Neuron (in vitro differentiated cells): ENCODE results near the gene SH3BP4.

Experiments
- H2AFZ ChIP-seq: one replicate; pipeline ENCODE4 v1.6.1; 2013; ENCODE audit warnings: low read depth, mild to moderate bottlenecking, inconsistent platforms, low read length, moderate library complexity
- H3K27me3 ChIP-seq: one replicate; pipeline ENCODE4 v1.6.1; 2013; ENCODE audit warnings: low read length; ENCODE audit not compliant: insufficient read depth
- H3K36me3 ChIP-seq: one replicate; pipeline ENCODE4 v1.6.1; 2013; ENCODE audit warnings: low read length; ENCODE audit not compliant: insufficient read depth
- H3K4me1 ChIP-seq: one replicate; pipeline ENCODE4 v1.6.1; 2013; ENCODE audit warnings: low read length; ENCODE audit not compliant: insufficient read depth
- H3K4me3 ChIP-seq: 2 replicates; pipeline ENCODE4 v1.5.1; 2013; ENCODE audit warnings: mild to moderate bottlenecking, low read length, moderate library complexity
- H3K9me3 ChIP-seq: one replicate; pipeline ENCODE4 v1.6.1; 2013; ENCODE audit warnings: low read length

SH3BP4 gene

GRCh38 chr2:234963773-234964615, 12.2 kb downstream of the SH3BP4 start:
- Histone ChIP-seq H3K4me1 (peaks cover 19% of the 10 kb centered on the region), H3K4me3 (no peak overlapping the region), H2AFZ (no peak overlapping the region), H3K9me3 (peaks cover 10% of the 10 kb centered on the region), H3K36me3 (peaks cover 39% of the 10 kb centered on the region), H3K27me3 (no peaks in the 10 kb centered on the region)

GRCh38 chr2:234964631-234965461, 13.0 kb downstream of the SH3BP4 start:
- Histone ChIP-seq H3K4me1 (peaks cover 26% of the 10 kb centered on the region), H2AFZ (no peak overlapping the region), H3K4me3 (no peak overlapping the region), H3K9me3 (peaks cover 15% of the 10 kb centered on the region), H3K27me3 (no peaks in the 10 kb centered on the region), H3K36me3 (peaks cover 47% of the 10 kb centered on the region)

GRCh38 chr2:234966340-234966739, 14.5 kb downstream of the SH3BP4 start:
- no peak overlapping the region for H2AFZ ChIP-seq
- peaks cover 17% of the 10 kb centered on the region for H3K4me1 ChIP-seq
- H3K36me3 ChIP-seq = peaks cover 53% of the 10 kb centered on the region
- no peaks in the 10 kb centered on the region for H3K27me3 ChIP-seq
- H3K9me3 ChIP-seq = peaks cover 22% of the 10 kb centered on the region
- no peak overlapping the region for H3K4me3 ChIP-seq

GRCh38 chr2:234967201-234967869, 15.5 kb downstream of the SH3BP4 start:
- Histone ChIP-seq H3K4me3 (no peak overlapping the region), H3K9me3 (peaks cover 22% of the 10 kb centered on the region), H2AFZ (no peak overlapping the region), H3K4me1 (peaks cover 17% of the 10 kb centered on the region), H3K27me3 (no peaks in the 10 kb centered on the region), H3K36me3 (peaks cover 55% of the 10 kb centered on the region)

- Histone ChIP-seq H2AFZ (no peak overlapping the region), H3K4me1 (peaks cover 17% of the 10 kb centered on the region), H3K36me3 (peaks cover 57% of the 10 kb centered on the region)
Observed at GRCh38 chr2:234967870-234968208, 16.0 kb downstream of the SH3BP4 start.

DNA sequence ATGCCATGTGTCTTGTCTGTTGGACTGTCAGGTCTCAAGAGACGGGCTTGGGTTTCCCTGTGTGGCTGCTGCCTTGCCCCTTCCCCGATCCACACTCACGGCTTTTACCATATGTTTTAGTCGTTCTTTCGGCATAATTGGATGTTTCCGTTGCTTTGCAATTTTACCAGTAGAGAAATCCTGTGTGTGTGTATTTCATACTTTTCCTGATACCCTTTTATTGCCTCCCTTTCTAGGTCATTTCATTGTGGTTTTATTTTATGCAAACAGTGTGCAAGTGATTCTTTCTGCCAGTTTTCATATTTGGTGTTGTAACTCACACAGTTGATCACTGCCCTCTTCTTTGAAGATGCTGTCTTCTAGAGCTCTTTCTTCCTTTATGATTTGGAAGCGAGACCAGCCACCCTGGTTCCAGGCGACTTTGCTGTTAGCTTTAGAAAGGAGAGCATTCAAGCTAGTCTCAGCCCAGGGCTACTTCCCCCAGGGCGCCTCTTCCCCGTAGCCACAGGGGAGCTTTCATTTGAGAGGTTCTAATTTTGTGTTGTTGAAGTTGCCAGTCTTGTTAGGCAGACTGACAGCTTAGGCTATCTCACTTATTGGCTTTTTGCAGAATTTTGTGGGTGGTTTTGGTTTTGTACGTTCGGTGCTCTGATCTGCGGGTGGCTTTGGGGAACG, 17.0 kb downstream of the SH3BP4 start:
- Histone ChIP-seq H3K36me3 (peaks cover 59% of the 10 kb centered on the region), H3K4me3 (no peak overlapping the region), H2AFZ (no peak overlapping the region), H3K4me1 (peaks cover 14% of the 10 kb centered on the region), H3K9me3 (peaks cover 22% of the 10 kb centered on the region), H3K27me3 (no peaks in the 10 kb centered on the region)

More at GRCh38 chr2:234967870-234968208, 16.0 kb downstream of the SH3BP4 start:
- no peak overlapping the region for H3K4me3 ChIP-seq
- H3K27me3 ChIP-seq = no peaks in the 10 kb centered on the region
- peaks cover 22% of the 10 kb centered on the region for H3K9me3 ChIP-seq

DNA sequence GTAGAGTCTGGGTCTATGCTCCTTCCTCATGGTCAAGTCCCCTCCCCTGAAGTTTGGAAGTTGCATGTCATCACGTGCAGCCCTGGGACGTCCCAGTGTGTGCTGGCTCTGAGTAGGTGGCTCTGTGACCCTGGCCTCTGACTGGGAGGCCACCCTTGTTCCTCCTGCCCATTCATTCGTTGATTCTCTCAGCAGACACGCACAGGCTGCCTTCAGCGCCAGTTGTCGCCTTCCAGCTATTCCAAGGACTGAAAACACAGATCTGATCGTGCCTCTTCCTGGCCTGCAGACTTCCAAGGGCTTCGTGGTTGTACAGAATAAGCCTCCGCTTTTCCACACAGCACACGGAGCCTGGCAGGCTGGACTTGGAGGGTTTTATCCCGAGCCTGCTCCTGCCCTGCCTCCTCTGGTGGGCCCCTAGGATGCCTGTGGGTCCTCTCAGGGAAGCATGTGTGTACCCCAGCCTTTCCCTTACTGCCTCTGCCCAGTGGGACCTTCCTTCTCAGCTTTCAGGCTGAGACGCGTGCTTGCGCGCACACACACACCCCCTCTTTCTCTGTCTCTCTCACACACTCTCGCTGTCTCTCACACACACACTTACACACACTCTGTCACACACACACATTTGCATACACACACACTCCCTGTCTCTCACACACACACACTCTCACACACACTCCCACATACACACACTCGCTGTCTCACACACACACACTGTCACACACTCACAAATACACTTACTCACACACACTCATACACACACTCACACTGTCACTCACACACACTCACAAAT, 17.7 kb downstream of the SH3BP4 start:
- peaks cover 13% of the 10 kb centered on the region for H3K4me1 ChIP-seq
- H3K4me3 ChIP-seq = no peak overlapping the region
- H2AFZ ChIP-seq = no peak overlapping the region
- peaks cover 53% of the 10 kb centered on the region for H3K36me3 ChIP-seq
- no peaks in the 10 kb centered on the region for H3K27me3 ChIP-seq
- H3K9me3 ChIP-seq = peaks cover 22% of the 10 kb centered on the region

- H2AFZ ChIP-seq = no peak overlapping the region
- peaks cover 52% of the 10 kb centered on the region for H3K36me3 ChIP-seq
- H3K4me3 ChIP-seq = no peak overlapping the region
- peaks cover 13% of the 10 kb centered on the region for H3K4me1 ChIP-seq
- peaks cover 22% of the 10 kb centered on the region for H3K9me3 ChIP-seq
- no peaks in the 10 kb centered on the region for H3K27me3 ChIP-seq
Observed at GRCh38 chr2:234970099-234970440, 18.3 kb downstream of the SH3BP4 start.

GRCh38 chr2:234970477-234970882, 18.7 kb downstream of the SH3BP4 start:
- H3K4me1 ChIP-seq = peaks cover 13% of the 10 kb centered on the region
- no peak overlapping the region for H3K4me3 ChIP-seq
- H3K36me3 ChIP-seq = peaks cover 53% of the 10 kb centered on the region
- H2AFZ ChIP-seq = no peak overlapping the region
- peaks cover 22% of the 10 kb centered on the region for H3K9me3 ChIP-seq
- no peaks in the 10 kb centered on the region for H3K27me3 ChIP-seq

DNA sequence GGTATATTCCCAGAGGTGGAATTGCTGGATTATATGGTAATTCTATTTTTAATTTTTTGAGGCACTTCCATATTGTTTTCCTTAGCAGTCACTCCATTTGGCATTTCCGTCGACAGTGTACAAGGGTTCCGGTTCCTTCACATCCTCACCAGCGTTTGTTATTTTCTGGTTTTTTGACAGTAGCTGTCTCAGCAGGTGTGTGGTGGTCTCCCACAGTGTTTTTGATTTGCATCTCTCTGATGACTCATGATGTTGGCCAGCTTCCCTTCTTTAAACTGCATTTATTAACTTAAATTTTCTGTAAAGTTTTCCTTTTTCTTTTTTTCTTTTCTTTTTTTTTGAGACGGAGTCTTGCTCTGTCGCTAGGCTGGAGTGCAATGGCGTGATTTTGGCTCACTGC, 19.7 kb downstream of the SH3BP4 start:
- H2AFZ ChIP-seq = no peak overlapping the region
- no peaks in the 10 kb centered on the region for H3K27me3 ChIP-seq
- peaks cover 13% of the 10 kb centered on the region for H3K4me1 ChIP-seq
- peaks cover 22% of the 10 kb centered on the region for H3K9me3 ChIP-seq
- no peak overlapping the region for H3K4me3 ChIP-seq
- H3K36me3 ChIP-seq = peaks cover 55% of the 10 kb centered on the region

DNA sequence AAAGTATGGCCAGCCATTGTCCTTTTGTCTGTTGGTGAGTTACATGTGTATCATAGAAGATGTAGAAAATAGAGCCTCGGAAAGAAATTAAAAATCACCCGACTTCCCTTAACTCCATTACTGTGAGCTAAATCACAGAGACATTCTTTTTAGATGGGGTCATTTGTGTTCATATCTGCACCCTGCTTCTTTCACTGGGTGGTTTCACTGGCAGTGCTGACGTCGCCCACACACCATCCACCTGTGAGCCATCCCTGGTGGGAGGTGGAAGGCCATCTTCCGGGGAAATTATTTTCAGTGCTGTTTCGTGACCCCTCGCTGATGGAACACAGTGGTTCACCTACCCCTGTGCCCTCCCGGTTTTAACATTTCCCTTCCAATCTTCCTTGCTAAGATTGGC, 21.2 kb downstream of the SH3BP4 start:
- Histone ChIP-seq H3K27me3 (no peaks in the 10 kb centered on the region), H3K4me3 (no peak overlapping the region), H3K9me3 (peaks cover 16% of the 10 kb centered on the region), H3K36me3 (peaks cover 49% of the 10 kb centered on the region), H3K4me1 (peaks cover 13% of the 10 kb centered on the region), H2AFZ (no peak overlapping the region)
